ENCODE measurements around the gene KANK4.
A peak's percentile ranks its signal among the peaks of the same experiment; 100 is the strongest.

The KANK4 gene

DNA sequence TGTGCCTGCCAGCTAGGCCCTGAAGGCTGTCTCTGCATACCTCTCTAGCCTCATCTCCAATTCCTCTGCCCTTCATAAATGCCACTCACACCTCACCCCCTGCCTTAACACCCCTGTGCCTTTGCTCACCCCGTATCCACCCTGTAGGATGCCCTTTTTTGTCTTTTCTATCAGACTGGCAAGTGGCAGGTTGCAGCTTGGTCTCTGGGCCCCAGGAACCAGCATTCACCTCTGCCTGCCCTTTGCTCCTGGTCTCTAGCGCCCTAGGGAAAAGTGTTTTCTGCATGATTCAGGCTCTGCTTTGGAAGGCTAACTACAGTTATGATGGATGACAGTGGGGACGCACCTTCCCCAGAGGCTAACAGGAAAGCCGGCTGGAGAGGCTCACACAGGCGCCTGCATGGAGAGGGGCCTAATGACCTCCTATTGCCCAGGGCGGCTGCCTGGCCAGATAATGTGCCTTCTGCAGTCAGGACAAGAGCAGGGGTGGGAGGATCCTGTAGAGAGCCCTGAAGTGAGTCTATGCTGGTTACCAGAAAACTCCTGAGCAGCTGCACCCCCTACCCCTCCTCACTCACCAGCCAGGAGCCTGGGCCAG lies 11.2 kb downstream of the KANK4 start:
- no peak for DNase-seq

GRCh38 chr1:62307446-62307845 lies 11.8 kb downstream of the KANK4 start:
- DNase-seq: no peak

GRCh38 chr1:62306065-62306464 lies 13.2 kb downstream of the KANK4 start:
- DNase-seq: no peak

- no peak for DNase-seq
These were observed 14.3 kb downstream of the KANK4 start for GRCh38 chr1:62304975-62305374.

DNA sequence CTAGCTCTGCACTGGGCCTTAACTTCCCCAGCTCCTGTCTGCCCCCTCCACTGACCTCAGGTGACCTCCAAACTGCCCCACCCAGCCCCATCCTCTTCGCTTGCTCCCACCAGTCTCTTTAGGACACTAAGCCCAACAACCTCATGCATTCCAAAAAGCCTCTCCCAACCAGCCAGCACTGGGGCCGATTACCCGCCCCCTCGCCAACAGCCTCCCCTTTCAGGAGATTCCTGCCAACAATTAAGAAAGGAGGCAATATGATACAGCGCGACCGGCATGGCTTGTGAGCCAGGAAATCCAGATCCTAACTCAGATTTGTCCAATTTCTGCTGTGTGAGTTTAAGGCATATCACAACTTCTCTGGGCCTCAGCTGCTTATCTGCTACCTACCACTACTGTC lies 14.7 kb downstream of the KANK4 start:
- no peak for DNase-seq

DNA sequence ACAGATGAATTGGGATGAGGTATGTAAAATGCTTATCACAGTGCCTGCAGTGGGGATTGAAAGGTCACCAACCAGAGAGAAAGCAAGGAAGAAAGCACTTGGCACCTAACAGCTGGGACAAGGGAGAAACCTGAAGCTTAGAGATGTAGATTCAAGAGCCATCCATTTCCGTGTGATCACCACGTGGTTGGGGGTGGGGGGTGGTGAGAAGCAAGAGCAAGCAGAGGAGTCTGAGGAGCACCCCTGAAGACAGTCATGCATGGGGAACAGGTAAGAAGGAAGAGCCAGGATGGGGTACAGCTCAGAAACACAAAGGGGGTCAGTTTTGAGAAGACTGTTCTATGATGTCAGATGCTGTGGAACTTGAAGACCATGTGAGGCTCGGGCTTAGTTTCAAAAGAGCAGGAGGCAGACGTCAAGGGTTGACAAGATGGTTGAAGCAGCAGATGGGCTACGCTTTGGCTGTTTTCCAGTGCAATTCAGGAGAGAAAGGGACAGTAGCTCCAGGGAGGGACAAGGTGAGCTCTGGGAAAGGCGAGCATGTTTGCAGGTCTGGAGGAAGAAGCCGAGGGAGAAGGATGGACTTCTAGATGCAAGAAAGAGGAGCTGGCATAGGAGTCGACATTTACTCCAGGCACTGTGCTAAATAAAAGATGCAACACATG lies 17.4 kb downstream of the KANK4 start:
- DNase-seq: no peak

GRCh38 chr1:62299426-62300200 lies 19.6 kb downstream of the KANK4 start:
- peak in 39 of 58 donors; percentile 5 to 82 (median 40) for DNase-seq

DNA sequence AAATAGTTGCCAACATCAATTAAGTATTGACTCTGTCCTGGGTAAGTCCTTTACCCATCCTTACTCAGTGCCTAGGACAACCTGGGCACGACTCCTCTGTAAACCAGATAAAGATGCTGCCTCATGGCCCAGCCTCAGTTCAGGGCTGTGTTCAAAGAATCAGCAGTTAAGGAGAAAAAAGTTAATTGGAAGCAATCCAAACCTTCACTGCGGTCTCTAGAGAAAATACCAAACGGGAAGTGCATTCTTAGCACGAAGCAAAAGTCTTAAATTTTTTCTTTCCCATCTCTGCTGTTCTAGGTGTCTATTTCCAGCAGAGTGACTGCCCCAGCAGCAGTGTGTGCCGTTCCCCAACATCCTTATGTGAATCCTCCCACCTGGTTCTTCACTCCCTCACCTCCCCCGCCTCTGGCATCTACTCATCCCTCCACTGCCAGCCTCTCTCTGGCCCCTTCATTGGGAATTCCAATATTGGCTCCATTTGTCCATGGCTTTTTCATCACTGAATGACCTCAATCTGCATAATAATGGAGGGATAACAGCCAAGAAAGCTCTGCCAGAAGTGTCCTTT lies 23.2 kb downstream of the KANK4 start:
- DNase-seq: peak in 8 of 58 donors; percentile 4 to 24 (median 10)

DNA sequence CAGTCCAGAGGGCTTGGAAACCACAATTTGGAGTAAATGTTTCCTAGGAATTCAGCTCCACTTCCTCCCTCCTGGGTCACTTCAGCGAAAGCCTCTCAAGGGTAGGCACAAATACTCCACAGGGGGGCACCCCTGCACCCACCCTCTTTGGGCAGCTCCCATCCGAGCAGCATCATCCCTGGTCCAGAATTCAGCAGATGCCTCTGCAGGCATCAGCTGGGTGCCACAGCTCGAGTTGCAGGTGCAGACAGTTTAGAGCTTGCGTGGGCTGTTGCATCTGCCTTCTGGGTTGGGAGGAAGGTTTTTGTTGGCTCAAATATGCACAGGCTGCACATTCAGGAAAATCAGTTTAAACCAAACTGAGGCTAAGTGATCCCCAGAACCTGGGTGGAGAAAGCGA lies 25.0 kb downstream of the KANK4 start:
- DNase-seq: peak in 12 of 58 donors; percentile 4 to 60 (median 19)

- DNase-seq: no peak
These were observed 30.6 kb downstream of the KANK4 start for GRCh38 chr1:62288662-62289061.

DNA sequence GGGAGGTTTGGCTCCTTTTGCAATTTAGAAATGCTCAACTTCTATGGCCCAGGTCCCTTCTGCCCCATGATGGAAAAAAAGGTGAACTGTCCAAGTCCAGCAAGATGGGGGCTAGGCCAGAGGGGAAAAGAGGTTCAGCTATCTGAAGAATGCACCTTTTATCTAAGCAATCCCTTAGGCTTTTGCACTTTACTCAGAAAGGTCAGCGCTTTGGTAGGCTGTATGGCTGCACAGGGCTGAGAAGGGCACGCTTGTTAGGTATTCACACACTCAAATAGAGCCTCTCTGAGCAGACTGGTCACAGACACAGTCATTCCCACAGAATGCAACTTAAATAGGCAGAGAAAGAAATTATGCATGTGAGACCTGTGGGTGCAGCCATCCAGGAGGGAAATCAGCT lies 31.0 kb downstream of the KANK4 start:
- DNase-seq: no peak

- peak in 1 of 58 donors; percentile 2 for DNase-seq
These were observed 32.4 kb downstream of the KANK4 start for GRCh38 chr1:62286786-62287224.

DNA sequence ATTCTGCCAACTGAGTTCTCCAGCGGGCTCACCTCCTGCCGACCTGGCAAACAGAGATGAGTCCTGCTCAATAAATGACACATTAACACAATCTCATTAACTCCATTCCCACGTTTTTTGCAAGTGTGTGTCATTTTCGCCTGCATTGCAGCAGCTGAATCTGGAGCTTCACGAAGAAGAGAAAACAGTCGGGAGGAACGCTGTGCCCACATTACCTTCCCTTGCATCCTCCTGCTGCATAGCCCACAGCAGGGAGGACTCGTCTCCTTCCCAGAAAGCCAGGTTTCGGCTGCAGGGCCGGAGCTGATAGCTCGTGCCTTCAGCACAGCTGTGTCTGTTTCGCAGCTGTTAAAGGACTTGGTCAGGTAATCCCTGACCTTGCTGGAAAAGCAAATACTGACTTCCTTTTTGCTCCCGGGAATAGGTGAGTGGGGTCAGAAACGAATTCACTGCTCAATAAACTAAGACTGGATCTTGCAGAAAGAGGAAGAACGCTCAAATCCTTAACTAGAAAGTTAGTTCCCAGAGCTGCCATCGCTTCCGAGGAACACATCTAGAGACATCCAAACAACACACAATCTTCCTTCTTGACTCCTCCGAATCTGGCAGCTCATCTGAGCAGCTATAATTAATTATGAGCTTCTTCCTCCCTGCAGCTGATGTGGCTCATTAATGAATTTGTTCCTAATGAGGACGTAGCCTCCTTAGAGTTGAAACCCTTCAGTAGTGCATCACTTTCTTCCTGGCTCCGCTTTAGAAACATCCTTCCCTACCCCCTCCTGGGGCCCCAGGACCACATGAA lies 33.0 kb downstream of the KANK4 start:
- DNase-seq: no peak

- DNase-seq: no peak
These were observed 33.8 kb downstream of the KANK4 start for GRCh38 chr1:62285440-62285839.

GRCh38 chr1:62283986-62284385 lies 35.2 kb downstream of the KANK4 start:
- DNase-seq: no peak

- DNase-seq: no peak
These were observed 36.1 kb downstream of the KANK4 start for GRCh38 chr1:62282909-62283755.

DNA sequence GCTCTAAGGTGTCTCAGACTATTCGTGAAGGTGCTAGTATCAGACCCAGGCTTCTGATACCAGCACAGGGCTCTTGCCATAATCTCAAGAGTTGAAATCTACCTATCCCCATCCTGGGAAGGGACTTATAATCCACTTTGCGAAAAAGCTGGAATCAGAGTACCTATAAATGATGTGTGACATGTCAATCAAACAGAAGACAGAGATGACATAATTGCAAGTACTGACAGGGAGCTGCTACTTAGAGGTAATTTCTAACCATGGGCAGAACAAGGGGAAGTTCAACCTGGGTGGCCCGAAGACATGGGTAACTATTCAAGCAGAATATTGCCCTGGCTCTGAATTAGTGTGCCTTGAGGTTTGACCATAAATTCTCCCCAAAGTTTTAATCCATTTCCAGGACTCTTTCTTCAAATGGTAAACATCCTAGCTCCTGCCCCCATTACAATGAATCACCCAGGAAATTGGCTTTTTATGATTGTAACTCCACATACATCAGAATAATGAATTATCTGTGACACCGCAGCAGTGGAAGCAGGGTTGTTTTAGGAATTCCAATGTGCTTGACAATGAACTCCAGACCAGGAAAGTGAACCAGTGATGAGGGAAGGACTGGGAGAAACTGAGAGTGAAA lies 37.2 kb downstream of the KANK4 start:
- no peak for DNase-seq

- DNase-seq: no peak
These were observed 38.2 kb downstream of the KANK4 start for GRCh38 chr1:62280960-62281465.

DNA sequence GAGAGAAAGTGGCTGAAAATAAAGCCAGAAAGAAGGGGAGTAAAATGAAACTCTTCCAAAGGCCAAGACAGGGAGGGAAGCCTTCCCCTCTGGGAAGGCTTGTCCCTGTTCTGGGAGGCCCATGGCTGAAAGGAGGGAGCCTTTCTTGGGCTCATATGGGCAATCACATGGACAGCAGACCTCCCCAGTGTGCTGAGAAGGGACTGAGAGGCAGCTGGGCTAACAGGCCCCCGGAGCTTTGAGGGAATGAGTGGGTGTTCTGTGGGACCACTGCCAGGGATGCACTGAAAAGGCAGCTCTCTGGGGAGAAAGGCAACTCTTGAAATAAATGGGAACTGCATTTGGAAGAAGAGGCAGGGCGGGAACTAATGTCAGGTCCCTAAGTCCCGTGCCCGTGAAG lies 39.1 kb downstream of the KANK4 start:
- DNase-seq: peak in 17 of 58 donors; percentile 4 to 43 (median 17)

DNA sequence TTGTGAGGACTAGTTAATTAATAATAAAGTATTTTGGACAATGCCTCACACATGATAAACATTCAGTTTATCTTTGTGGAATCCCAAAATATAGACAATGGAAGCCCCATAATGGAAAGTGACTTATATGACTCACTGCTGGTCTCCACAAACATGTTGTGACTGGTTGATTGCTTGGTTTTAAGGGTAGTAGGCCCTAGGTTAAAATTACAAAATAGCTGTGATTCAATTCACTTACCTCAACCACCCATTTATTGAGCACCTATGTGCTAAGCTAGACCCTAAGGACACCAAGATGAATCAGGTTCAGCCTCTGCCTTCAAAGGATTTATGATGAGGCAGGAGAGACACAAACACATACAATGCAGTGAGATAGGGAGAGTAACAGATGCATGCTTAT lies 42.4 kb downstream of the KANK4 start:
- no peak for DNase-seq

All from anterior cingulate cortex (tissue), 58 donors.